Panc1 (cell line): Measurements from ENCODE around the gene FAM216B.

ENCODE experiments used
- CTCF ChIP-seq: fragments of 450-650 bp; IDR thresholded peaks from 2 replicates; pipeline ENCODE4 v1.5.1; 2017; ENCODE audit warnings: mild to moderate bottlenecking
- POLR2AphosphoS5 ChIP-seq: IDR thresholded peaks from 2 replicates; pipeline ENCODE4 v1.6.1; 2012; ENCODE audit warnings: mild to moderate bottlenecking, low read depth, low read length, moderate library complexity
- REST ChIP-seq, 2 experiments: IDR thresholded peaks; 2 replicates each; pipeline ENCODE4 v1.6.1; 2011 to 2012; ENCODE audit warnings: low read depth in 2 of 2, control low read depth in 1 of 2, low read length in 1 of 2, mild to moderate bottlenecking in 1 of 2, moderate library complexity in 1 of 2; ENCODE audit not compliant: insufficient read depth in 1 of 2
- TCF7L2 ChIP-seq: IDR thresholded peaks from 2 replicates; pipeline ENCODE4 v1.6.1; 2011; ENCODE audit warnings: mild to moderate bottlenecking, low read depth, low read length, inconsistent platforms

- no peak for TF ChIP-seq POLR2AphosphoS5
- TF ChIP-seq TCF7L2, result no peak
- no peak for TF ChIP-seq CTCF
- no peak for TF ChIP-seq REST (IDR thresholded peaks at IDR 0.05; ENCODE audit: insufficient read depth in 1 of 2, low read depth in 2 of 2, low read length in 1 of 2)
Observed at GRCh38 chr13:42747399-42747873, 33.9 kb upstream of the FAM216B start.
